Small intestine (tissue), 7 donors: ENCODE results near the gene FLT3. TPM values are rescaled to one million over a fixed set of nuclear protein-coding genes. Genes with fewer than 3 reads are reported as not detected.
A peak's percentile ranks its signal among the peaks of the same experiment; 100 is the strongest.
"Not testable (repeated sequence)": the region's sequence is repeated elsewhere in the genome, so short reads cannot be mapped to it uniquely, and the experiment has no call there.

Source experiments
- DNase-seq, 2 donors: peaks; one replicate each; pipeline versions ENCODE4 v3.0.0 to v3.0.0-alpha.2; 2013
- FAIRE-seq: peaks from 2 replicates; lab custom pipeline; 2012; peaks lifted over from hg19 to GRCh38; lab: Jason Lieb, UNC
- H3K27ac ChIP-seq, 3 donors: one replicate each; pipeline ENCODE4 v1.5.1; 2013; ENCODE audit warnings: low read length in 2 of 3, mild to moderate bottlenecking in 2 of 3, control low read depth in 1 of 3, inconsistent platforms in 1 of 3, low read depth in 1 of 3, moderate library complexity in 1 of 3
- H3K27me3 ChIP-seq, 3 donors: one replicate each; pipeline ENCODE4 v1.6.1; 2013; ENCODE audit warnings: low read length in 3 of 3, inconsistent platforms in 1 of 3; ENCODE audit not compliant: control insufficient read depth in 3 of 3, insufficient read depth in 3 of 3
- H3K36me3 ChIP-seq, 3 donors: one replicate each; pipeline ENCODE4 v1.6.1; 2013; ENCODE audit warnings: low read length in 3 of 3, inconsistent platforms in 1 of 3, low read depth in 1 of 3, mild to moderate bottlenecking in 1 of 3, moderate library complexity in 1 of 3; ENCODE audit not compliant: control insufficient read depth in 3 of 3, insufficient read depth in 2 of 3
- H3K4me1 ChIP-seq, 3 donors: one replicate each; pipeline ENCODE4 v1.6.1; 2013; ENCODE audit warnings: low read length in 2 of 3, inconsistent platforms in 1 of 3, low read depth in 1 of 3, mild to moderate bottlenecking in 1 of 3, moderate library complexity in 1 of 3; ENCODE audit not compliant: control insufficient read depth in 3 of 3, insufficient read depth in 2 of 3
- H3K4me3 ChIP-seq, 3 donors: one replicate each; pipeline ENCODE4 v1.5.1; 2013; ENCODE audit warnings: low read length in 3 of 3, control low read depth in 1 of 3, inconsistent platforms in 1 of 3, low read depth in 1 of 3, mild to moderate bottlenecking in 1 of 3, moderate library complexity in 1 of 3
- H3K9me3 ChIP-seq, 2 donors: one replicate each; pipeline ENCODE4 v1.6.1; 2013; ENCODE audit warnings: low read depth in 1 of 2, low read length in 1 of 2; ENCODE audit not compliant: control insufficient read depth in 2 of 2, insufficient read depth in 1 of 2
- WGBS, 3 donors: extraction: QIAGEN DNeasy Blood & Tissue Kit; methylation state at CpG; one replicate each; pipeline ENCODE4 v1.1.7; 2013; 5-methylcytosine and 5-hydroxymethylcytosine counted together
- polyA plus RNA-seq, 4 donors: library from polyadenylated mRNA; stranded (reverse) in 3 of 4; unstranded in 1 of 4; fragments of 200-250 nt in 3 of 4; fragments of 120-200 nt in 1 of 4; gene quantifications; one replicate each; pipeline versions ENCODE4 v1.2.1 to v1.2.3, GENCODE V29; 2013
- donor health status: healthy with polysubstance abuse.
- donor health status: control.
- donor health status: control.
- donor health status: Bipolar disorder and iron deficiency.
- donor health status: healthy.

Gene FLT3
- polyA plus RNA-seq, 4 donors, result 0.19 to 0.83 (median 0.27) TPM; not detected in 1

- 31 to 46% (median 38%) methylated on average over 5 of the region's 5 CpGs for WGBS, 3 donors
- Histone ChIP-seq H3K27ac (no peak overlapping the region), H3K36me3 (no peaks in the 10 kb centered on the region), H3K9me3 (peaks cover 0 to 2% of the 10 kb centered on the region in 2 donors), H3K4me3 (no peak overlapping the region), H3K27me3 (peaks cover 3 to 21% (median 7%) of the 10 kb centered on the region in 3 donors), H3K4me1 (no peaks in the 10 kb centered on the region)
- FAIRE-seq (no peak), DNase-seq (no peak)
Observed at GRCh38 chr13:28093881-28094280, 6.5 kb downstream of the FLT3 start.

- Histone ChIP-seq H3K9me3 (no peaks in the 10 kb centered on the region), H3K27me3 (peaks cover 0 to 13% (median 3%) of the 10 kb centered on the region in 3 donors), H3K36me3 (no peaks in the 10 kb centered on the region), H3K4me3 (no peak overlapping the region), H3K27ac (no peak overlapping the region), H3K4me1 (no peaks in the 10 kb centered on the region)
- FAIRE-seq, result no peak
- 38 to 55% (median 45%) methylated on average over 2 of the region's 2 CpGs for WGBS, 3 donors
- no peak for DNase-seq
Observed at GRCh38 chr13:28092431-28092830, 7.9 kb downstream of the FLT3 start.

GRCh38 chr13:28089065-28089464 lies 11.3 kb downstream of the FLT3 start:
- H3K36me3 ChIP-seq, result no peaks in the 10 kb centered on the region
- peaks cover 0 to 3% (median 0%) of the 10 kb centered on the region in 3 donors for H3K27me3 ChIP-seq
- no peak overlapping the region for H3K27ac ChIP-seq
- H3K4me1 ChIP-seq, result no peaks in the 10 kb centered on the region
- DNase-seq (no peak), FAIRE-seq (no peak)
- H3K9me3 ChIP-seq, result no peaks in the 10 kb centered on the region
- no peak overlapping the region for H3K4me3 ChIP-seq
- WGBS, 3 donors, result 35 to 46% (median 44%) methylated on average over 1 of the region's 1 CpG

GRCh38 chr13:28077820-28078219 lies 22.6 kb downstream of the FLT3 start:
- H3K27me3 ChIP-seq, FAIRE-seq, H3K9me3 ChIP-seq, H3K36me3 ChIP-seq, DNase-seq, H3K27ac ChIP-seq, H3K4me1 ChIP-seq, H3K4me3 ChIP-seq: not testable (repeated sequence)
- 91 to 97% (median 93%) methylated on average over 2 of the region's 2 CpGs for WGBS, 3 donors

- no peaks in the 10 kb centered on the region for H3K27me3 ChIP-seq
- 72 to 81% (median 76%) methylated on average over 6 of the region's 6 CpGs for WGBS, 3 donors
- FAIRE-seq, result no peak
Observed at GRCh38 chr13:28077231-28077630, 23.1 kb downstream of the FLT3 start.

GRCh38 chr13:28071424-28071823 lies 29.0 kb downstream of the FLT3 start:
- no peaks in the 10 kb centered on the region for H3K27me3 ChIP-seq
- FAIRE-seq, result no peak
- DNase-seq, result no peak
- H3K36me3 ChIP-seq, result no peaks in the 10 kb centered on the region
- H3K27ac ChIP-seq, result no peak overlapping the region
- no peak overlapping the region for H3K4me3 ChIP-seq
- no peaks in the 10 kb centered on the region for H3K9me3 ChIP-seq
- H3K4me1 ChIP-seq, result no peaks in the 10 kb centered on the region
- 65 to 79% (median 76%) methylated on average over 4 of the region's 4 CpGs for WGBS, 3 donors

More at GRCh38 chr13:28077231-28077630, 23.1 kb downstream of the FLT3 start:
- DNase-seq, result no peak
- Histone ChIP-seq H3K4me3 (no peak overlapping the region), H3K36me3 (no peaks in the 10 kb centered on the region), H3K27ac (no peak overlapping the region), H3K4me1 (no peaks in the 10 kb centered on the region), H3K9me3 (no peaks in the 10 kb centered on the region)

- H3K27me3 ChIP-seq, result no peaks in the 10 kb centered on the region
- DNase-seq (no peak), FAIRE-seq (no peak)
- no peaks in the 10 kb centered on the region for H3K36me3 ChIP-seq
- no peak overlapping the region for H3K4me3 ChIP-seq
- WGBS, 3 donors, result 76 to 88% (median 86%) methylated on average over 3 of the region's 3 CpGs
- no peak overlapping the region for H3K27ac ChIP-seq
- no peaks in the 10 kb centered on the region for H3K4me1 ChIP-seq
- no peaks in the 10 kb centered on the region for H3K9me3 ChIP-seq
Observed at GRCh38 chr13:28067491-28067890, 32.9 kb downstream of the FLT3 start.

GRCh38 chr13:28058866-28059613 lies 41.3 kb downstream of the FLT3 start:
- DNase-seq (peak; percentile 21 to 39), FAIRE-seq (no peak)
- Histone ChIP-seq H3K27me3 (no peaks in the 10 kb centered on the region), H3K36me3 (no peaks in the 10 kb centered on the region), H3K4me3 (no peak overlapping the region), H3K4me1 (no peaks in the 10 kb centered on the region), H3K27ac (no peak overlapping the region), H3K9me3 (no peaks in the 10 kb centered on the region)
- WGBS, 3 donors, result 65 to 70% (median 69%) methylated on average over 13 of the region's 13 CpGs
